Superior temporal gyrus (tissue), 1 donor: ENCODE data around the gene HPS4.
"Not testable (repeated sequence)": the region's sequence is repeated elsewhere in the genome, so short reads cannot be mapped to it uniquely, and the experiment has no call there.

ENCODE experiments used
- DNase-seq: peaks from one replicate; pipeline ENCODE4 v3.0.0-alpha.2; 2016; ENCODE audit errors: extremely low spot score

HPS4 gene

GRCh38 chr22:26414347-26414746, 69.2 kb downstream of the HPS4 start:
- DNase-seq = no peak

GRCh38 chr22:26410386-26410785, 73.2 kb downstream of the HPS4 start:
- DNase-seq = no peak

- no peak for DNase-seq
Observed at GRCh38 chr22:26409719-26410335, 73.8 kb downstream of the HPS4 start.

GRCh38 chr22:26408562-26409220, 74.9 kb downstream of the HPS4 start:
- not testable (repeated sequence) for DNase-seq

- no peak for DNase-seq
Observed at GRCh38 chr22:26406118-26406517, 77.5 kb downstream of the HPS4 start.

- DNase-seq = no peak
Observed at GRCh38 chr22:26404851-26405421, 78.6 kb downstream of the HPS4 start.

GRCh38 chr22:26401726-26402125, 81.9 kb downstream of the HPS4 start:
- no peak for DNase-seq
